Testis (tissue), 2 donors: ENCODE results near the gene CDC14A.

Experiments
- POLR2A ChIP-seq: fragments of 450-650 bp; IDR thresholded peaks from one replicate; pipeline ENCODE4 v1.6.1; 2017; ENCODE audit warnings: antibody characterized with exemption, mild to moderate bottlenecking, moderate library complexity
- TF ChIP-seq, protein P1 (sequence below), 3 experiments: fragments of 450-650 bp in 2 of 3; fragments of 200-600 bp in 1 of 3; sonication (generic) in 1 of 3; IDR thresholded peaks; one replicate each; pipeline ENCODE4 v1.5.1; 2016 to 2019; ENCODE audit warnings: antibody characterized with exemption in 3 of 3, mild to moderate bottlenecking in 2 of 3, moderate library complexity in 1 of 3

DNA sequence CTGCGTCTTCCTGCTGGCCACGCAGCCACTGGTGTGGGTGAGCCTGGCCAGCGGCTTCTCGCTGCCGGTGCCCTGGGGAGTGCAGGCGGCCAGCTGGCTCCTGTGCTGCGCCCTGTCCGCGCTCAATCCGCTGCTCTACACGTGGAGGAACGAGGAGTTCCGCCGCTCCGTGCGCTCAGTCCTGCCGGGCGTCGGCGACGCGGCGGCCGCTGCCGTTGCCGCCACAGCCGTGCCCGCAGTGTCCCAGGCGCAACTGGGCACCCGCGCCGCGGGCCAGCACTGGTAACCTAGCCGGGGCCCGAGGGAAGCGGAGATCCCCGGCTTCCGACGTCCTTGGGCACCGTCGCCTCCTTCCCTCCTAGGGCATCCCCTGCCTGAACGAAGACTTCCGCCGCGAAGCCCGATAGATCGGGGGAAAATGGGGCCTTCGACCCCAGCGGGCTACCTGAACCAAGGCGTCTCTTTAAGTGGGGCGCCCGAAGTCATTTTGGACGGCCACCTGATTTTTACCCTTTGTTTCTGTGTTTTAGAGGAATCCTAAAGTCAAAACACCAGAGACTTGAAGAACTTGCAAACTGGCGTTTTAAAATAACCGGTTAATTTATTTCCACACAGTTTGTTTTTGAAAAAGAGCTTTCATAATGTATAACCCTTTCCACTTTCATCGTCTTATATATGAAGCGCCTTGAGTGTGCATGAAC, 187.7 kb downstream of the CDC14A start:
- TF ChIP-seq, protein P1, sequence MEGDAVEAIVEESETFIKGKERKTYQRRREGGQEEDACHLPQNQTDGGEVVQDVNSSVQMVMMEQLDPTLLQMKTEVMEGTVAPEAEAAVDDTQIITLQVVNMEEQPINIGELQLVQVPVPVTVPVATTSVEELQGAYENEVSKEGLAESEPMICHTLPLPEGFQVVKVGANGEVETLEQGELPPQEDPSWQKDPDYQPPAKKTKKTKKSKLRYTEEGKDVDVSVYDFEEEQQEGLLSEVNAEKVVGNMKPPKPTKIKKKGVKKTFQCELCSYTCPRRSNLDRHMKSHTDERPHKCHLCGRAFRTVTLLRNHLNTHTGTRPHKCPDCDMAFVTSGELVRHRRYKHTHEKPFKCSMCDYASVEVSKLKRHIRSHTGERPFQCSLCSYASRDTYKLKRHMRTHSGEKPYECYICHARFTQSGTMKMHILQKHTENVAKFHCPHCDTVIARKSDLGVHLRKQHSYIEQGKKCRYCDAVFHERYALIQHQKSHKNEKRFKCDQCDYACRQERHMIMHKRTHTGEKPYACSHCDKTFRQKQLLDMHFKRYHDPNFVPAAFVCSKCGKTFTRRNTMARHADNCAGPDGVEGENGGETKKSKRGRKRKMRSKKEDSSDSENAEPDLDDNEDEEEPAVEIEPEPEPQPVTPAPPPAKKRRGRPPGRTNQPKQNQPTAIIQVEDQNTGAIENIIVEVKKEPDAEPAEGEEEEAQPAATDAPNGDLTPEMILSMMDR (IDR thresholded peaks at IDR 0.05), result no peak
- TF ChIP-seq POLR2A, result no peak
